Colon (tissue), 2 donors: ENCODE results near the gene HBZ.
"Not testable (repeated sequence)": the region's sequence is repeated elsewhere in the genome, so short reads cannot be mapped to it uniquely, and the experiment has no call there.

Experiments
- FAIRE-seq: peaks from 2 replicates; lab custom pipeline; 2012; peaks lifted over from hg19 to GRCh38; lab: Jason Lieb, UNC
- donor health status: control.
- donor health status: control.

HBZ gene

GRCh38 chr16:152141-153128 is at the start of gene HBZ:
HBZ (plus strand) TSS chr16:152644; CDS start chr16:152910, 266 bp downstream.
- no peak for FAIRE-seq

- no peak for FAIRE-seq
Measured at GRCh38 chr16:104355-104754, 48.1 kb upstream of the HBZ start.

GRCh38 chr16:104928-105327 is 47.5 kb upstream of the HBZ start:
- no peak for FAIRE-seq

- no peak for FAIRE-seq
Measured at GRCh38 chr16:105521-105920, 46.9 kb upstream of the HBZ start.

DNA sequence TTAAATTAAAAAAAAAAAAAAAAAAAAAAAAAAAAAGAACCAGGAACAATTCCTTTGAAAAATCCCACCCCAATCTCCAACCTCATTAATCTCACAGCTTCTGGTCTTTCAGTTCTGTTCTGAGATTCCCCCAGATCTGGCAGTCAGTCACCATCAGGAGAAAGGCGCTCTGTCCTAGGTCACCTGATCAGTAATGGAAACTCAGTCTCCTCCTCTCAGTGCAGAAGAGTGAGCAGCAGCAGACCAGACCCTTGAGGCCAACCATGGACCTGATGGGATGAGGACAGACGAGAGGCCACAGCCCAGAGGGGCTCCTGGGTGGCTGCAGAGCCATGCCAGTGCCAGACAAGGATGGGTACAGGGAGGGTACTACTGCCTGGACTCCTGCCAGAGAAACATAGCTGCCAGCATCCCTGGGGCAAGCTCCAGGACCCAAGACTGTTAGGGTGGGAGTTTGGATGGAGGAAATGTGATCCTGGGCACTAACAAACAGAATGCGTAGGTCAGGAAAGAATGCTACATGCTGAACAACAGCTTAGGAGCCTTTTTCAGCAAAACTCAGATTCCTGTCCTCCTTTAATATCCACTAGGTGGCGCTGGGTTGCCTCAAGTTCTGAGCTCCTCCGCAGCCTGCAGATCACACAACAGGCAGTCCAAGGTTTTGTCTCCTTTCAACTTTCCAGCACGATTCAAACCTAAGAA is 45.7 kb upstream of the HBZ start:
- no peak for FAIRE-seq

DNA sequence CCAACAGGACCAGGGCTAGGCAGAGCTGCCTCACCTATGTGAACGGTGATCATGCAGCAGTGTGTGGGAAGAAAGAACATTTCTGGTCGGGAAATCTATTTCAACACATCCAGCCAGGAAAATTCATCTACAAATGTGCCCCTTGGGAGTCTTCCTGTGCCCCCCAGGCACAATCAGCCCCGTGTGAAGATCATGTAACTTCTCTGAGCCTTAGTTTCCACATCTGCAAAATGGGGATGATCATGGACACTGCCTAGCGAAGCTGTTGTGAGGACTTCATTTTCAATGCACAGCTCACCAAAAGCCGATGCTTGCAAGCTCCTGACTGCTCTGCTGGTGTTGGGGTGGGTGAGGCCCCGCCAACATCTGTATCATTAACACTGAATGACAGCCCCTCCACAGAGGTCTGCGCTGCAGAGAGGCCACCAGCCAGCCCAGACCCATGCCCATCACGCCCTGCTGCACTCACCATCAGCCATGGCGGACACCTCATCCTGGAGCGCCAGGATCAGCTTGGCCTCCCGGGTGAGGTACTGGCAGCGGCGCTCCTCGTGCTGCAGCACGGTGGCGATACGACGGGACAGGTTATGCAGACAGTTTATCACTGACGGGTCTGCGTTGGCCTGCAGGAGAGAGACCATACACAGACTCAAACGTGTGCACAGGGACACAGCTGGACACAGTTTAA is 40.1 kb upstream of the HBZ start:
- no peak for FAIRE-seq

GRCh38 chr16:114327-114726 is 38.1 kb upstream of the HBZ start:
- FAIRE-seq = no peak

- FAIRE-seq = no peak
Measured at GRCh38 chr16:116015-116414, 36.4 kb upstream of the HBZ start.

GRCh38 chr16:117379-118365 is 34.8 kb upstream of the HBZ start:
- no peak for FAIRE-seq

DNA sequence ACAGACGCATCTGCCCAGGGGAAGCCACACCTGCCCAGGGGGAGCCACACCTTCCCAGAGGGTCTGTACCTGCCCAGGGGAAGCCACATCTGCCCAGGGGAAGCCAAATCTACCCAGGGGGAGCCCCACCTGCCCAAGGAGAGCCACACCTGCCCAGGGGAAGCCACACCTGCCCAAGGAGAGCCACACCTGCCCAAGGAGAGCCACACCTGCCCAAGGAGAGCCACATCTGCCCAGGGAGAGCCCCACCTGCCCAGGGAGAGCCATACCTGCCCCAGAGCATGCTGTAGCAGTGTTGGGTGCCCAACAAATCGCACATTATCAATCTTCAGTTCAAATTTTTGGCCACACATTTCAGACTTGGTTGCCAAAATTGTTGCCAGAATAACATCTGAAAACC is 33.6 kb upstream of the HBZ start:
- FAIRE-seq = no peak

GRCh38 chr16:119295-119694 is 33.1 kb upstream of the HBZ start:
- no peak for FAIRE-seq

DNA sequence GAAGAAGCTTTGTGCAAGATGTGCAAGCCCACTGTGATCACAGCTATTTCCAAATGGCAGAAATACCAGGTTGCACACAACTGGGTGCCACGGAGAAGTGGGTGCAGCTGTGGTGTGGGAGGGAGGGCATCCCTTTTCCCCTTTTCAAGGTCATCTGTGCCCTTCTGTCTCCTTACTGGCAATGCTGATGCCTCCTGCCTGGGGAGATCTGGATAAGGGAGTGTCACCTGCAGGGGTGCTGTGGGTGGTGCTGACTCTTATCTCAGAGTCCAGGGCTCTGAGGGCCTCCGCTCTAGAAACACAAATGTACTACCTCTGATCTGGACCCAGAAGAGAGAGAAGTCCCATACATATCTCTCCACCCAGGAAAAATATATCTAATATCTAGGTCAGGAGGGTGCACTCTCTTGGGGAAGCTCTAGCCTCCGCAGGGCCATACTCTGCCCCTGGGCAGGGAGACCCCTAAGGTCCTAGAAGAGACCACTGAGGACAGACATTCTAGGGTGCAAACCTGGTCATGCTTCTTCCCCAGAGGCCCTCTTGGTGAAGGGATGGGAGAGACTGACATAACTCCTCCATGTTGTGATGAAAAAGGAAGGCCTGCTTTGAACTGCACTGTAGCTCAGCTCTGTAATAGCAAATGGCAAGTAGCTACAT is 32.5 kb upstream of the HBZ start:
- FAIRE-seq = no peak

DNA sequence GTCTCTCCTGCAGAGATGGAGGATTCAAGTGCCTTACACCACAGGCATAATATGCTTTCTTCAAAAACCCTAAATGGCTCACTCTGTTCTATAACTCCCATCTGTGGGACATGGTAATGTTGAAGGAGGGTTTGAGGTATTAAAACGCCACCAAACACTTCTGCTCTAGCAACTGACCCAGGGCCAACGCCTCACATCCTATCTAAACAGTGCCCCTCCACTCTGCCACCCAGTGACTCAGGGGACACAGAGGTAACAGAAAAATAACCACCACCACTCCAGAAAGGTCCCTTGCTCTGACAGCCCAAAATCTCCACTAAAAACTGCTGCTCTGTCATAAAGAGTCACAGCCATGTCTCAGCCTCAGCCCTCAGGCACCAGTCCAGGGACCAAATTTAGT is 31.7 kb upstream of the HBZ start:
- FAIRE-seq = no peak

- FAIRE-seq = no peak
Measured at GRCh38 chr16:122361-122760, 30.1 kb upstream of the HBZ start.

DNA sequence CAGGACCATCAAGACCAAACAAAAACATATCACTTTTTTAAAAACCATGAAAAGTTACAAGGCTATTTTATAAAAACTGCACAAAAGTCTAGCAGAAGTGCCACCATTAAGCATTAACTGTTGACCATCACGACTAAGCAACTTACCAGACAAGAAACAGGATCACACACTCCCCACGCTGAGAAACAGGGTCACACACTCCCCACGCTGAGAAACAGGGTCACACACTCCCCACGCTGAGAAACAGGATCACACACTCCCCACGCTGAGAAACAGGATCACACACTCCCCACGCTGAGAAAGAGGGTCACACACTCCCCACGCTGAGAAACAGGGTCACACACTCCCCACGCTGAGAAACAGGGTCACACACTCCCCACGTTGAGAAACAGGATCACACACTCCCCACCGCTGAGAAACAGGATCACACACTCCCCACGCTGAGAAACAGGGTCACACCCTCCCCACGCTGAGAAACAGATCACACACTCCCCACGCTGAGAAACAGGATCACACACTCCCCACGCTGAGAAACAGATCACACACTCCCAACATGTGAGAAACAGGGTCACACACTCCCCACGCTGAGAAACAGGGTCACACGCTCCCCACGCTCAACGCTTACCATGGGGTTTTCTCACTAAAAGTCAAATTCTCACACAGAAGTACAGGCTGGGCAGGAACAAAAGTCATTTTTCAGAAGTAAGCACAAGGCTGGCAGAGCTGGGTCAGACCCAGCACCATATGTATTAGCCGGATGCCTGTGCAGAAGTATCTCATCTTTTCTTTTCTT is 28.7 kb upstream of the HBZ start:
- FAIRE-seq = not testable (repeated sequence)

- FAIRE-seq = no peak
Measured at GRCh38 chr16:125011-125410, 27.4 kb upstream of the HBZ start.

- no peak for FAIRE-seq
Measured at GRCh38 chr16:129075-129474, 23.4 kb upstream of the HBZ start.

DNA sequence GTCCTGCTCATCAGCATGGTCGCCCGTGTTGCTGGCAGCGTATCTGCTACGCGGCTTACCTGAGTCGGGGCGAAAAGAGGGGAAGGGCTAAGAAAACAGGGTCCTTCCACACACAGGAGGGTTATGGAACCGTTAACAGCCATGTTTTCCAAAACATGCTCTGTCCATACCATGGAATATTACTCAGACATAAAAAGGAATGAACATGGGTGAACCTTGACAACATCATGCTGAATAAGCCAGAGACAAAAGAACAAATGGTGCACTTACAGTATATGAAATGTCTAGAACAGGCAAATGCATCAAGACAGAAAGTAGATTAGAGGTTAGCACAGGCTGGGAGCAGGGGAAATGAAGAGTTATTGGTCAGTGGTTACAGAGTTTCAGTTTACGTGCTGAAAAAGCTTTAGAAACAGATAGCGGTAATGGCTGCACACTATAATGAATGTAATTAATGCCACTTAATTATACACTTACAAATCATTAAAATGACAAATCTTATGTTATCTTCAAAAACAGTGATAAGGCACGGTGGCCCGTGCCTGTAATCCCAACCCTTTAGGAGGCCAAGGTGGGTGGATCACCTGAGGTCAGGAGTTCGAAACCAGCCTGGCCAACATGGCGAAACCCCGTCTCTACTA is 21.8 kb upstream of the HBZ start:
- FAIRE-seq = no peak

- FAIRE-seq = no peak
Measured at GRCh38 chr16:132120-132519, 20.3 kb upstream of the HBZ start.

- no peak for FAIRE-seq
Measured at GRCh38 chr16:133716-134115, 18.7 kb upstream of the HBZ start.
